ENCODE measurements around the gene HSPG2. TPM values are rescaled to one million over a fixed set of nuclear protein-coding genes. Genes with fewer than 3 reads are reported as not detected.
A peak's percentile ranks its signal among the peaks of the same experiment; 100 is the strongest.

HSPG2 gene
- total and polyA plus RNA-seq, 2 of the 13 experiments (the other 11 are each of a cell fraction or from before 2014, with no cell fraction given), result 9.1 to 13.1 TPM

DNA sequence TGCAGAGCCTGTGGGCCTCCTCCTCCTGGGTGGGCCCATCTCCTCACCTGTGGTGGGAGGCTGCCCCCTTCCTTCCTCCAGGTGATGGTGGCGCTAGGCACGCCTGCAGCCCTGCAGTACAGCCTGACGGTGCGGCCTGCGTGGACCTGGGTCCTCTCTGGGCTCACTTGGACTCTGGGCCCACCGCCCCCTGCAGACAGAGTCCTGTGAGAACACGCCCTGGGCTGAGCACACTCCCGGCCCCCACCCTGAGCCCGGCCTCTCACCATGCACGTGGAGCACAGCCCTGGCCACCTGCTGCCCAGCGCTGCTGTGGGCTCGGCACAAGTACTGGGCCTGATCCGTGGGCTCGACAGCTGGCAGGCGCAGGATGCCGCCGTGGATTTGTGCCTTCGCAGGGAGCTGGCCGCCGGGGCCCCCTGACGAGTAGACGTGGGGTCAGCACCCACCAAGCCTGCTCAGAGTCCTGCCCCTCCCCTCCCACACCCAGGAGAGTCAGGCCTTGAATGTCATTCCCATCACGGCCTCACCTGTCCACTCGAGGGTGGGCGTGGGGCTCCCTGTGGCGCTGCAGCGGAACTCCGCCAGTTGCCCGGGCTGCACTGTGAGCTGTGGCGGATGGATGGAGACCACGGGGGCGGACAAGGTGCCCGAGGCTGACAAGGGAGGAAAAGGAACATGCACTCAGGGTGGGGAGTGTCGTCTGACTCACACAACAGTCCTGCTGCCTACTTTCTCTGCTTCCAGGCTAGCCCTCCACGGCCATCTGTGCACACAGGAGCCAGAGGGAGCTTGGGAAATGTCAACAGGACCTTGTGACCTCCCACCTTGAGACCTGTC lies 81.6 kb downstream of the HSPG2 start (continued):
- TF ChIP-seq ZNF142 (CRISPR knock-in tag; IDR thresholded peaks at IDR 0.05) (no peak), ZNF546 (CRISPR knock-in tag; conservative IDR thresholded peaks at IDR 0.05) (no peak), SMAD1 (CRISPR knock-in tag; IDR thresholded peaks at IDR 0.05; ENCODE audit: borderline replicate concordance, low read depth) (no peak), KAT7 (CRISPR knock-in tag; IDR thresholded peaks at IDR 0.05; ENCODE audit: borderline replicate concordance) (no peak), ZBTB34 (CRISPR knock-in tag; IDR thresholded peaks at IDR 0.05) (no peak), ELK4 (CRISPR knock-in tag; IDR thresholded peaks at IDR 0.05; ENCODE audit: borderline replicate concordance) (no peak), ZNF761 (CRISPR knock-in tag; conservative IDR thresholded peaks at IDR 0.05) (no peak), ZZZ3 (CRISPR knock-in tag; IDR thresholded peaks at IDR 0.05; ENCODE audit: borderline replicate concordance) (no peak), ZSCAN21 (CRISPR knock-in tag; IDR thresholded peaks at IDR 0.05; ENCODE audit: borderline replicate concordance) (no peak), ZSCAN12 (CRISPR knock-in tag; IDR thresholded peaks at IDR 0.05) (no peak), PAX8 (CRISPR knock-in tag; IDR thresholded peaks at IDR 0.05; ENCODE audit: borderline replicate concordance) (no peak), ZBTB33 (CRISPR knock-in tag; IDR thresholded peaks at IDR 0.05) (peak; percentile 88), FOXA1 (IDR thresholded peaks at IDR 0.05) (no peak; the same call in 1 of the 2 replicates), FOXA1 (CRISPR knock-in tag; IDR thresholded peaks at IDR 0.05) (peak; percentile 81)
- TF ChIP-seq, protein P1, sequence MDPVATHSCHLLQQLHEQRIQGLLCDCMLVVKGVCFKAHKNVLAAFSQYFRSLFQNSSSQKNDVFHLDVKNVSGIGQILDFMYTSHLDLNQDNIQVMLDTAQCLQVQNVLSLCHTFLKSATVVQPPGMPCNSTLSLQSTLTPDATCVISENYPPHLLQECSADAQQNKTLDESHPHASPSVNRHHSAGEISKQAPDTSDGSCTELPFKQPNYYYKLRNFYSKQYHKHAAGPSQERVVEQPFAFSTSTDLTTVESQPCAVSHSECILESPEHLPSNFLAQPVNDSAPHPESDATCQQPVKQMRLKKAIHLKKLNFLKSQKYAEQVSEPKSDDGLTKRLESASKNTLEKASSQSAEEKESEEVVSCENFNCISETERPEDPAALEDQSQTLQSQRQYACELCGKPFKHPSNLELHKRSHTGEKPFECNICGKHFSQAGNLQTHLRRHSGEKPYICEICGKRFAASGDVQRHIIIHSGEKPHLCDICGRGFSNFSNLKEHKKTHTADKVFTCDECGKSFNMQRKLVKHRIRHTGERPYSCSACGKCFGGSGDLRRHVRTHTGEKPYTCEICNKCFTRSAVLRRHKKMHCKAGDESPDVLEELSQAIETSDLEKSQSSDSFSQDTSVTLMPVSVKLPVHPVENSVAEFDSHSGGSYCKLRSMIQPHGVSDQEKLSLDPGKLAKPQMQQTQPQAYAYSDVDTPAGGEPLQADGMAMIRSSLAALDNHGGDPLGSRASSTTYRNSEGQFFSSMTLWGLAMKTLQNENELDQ (CRISPR knock-in tag; IDR thresholded peaks at IDR 0.05; ENCODE audit: borderline replicate concordance), result no peak
